GM18519 (cell line): ENCODE data around the gene PDPR.
"Not testable (repeated sequence)": the region's sequence is repeated elsewhere in the genome, so short reads cannot be mapped to it uniquely, and the experiment has no call there.

Experiments used
- ATAC-seq: cut with Tn5 transposase; IDR thresholded peaks from one replicate; pipeline ENCODE4 v1.9.1; 2021; ENCODE audit warnings: mild to moderate bottlenecking, moderate library complexity; ENCODE audit not compliant: unreplicated experiment, low FRiP score

PDPR gene

GRCh38 chr16:70159355-70160348 is 45.5 kb downstream of the PDPR start:
- ATAC-seq, result no peak

GRCh38 chr16:70160388-70160787 is 46.3 kb downstream of the PDPR start:
- no peak for ATAC-seq

GRCh38 chr16:70160821-70161220 is 46.7 kb downstream of the PDPR start:
- no peak for ATAC-seq

- ATAC-seq, result no peak
Measured at GRCh38 chr16:70161350-70161749, 47.2 kb downstream of the PDPR start.

GRCh38 chr16:70162041-70162451 is 47.9 kb downstream of the PDPR start:
- ATAC-seq, result no peak

- ATAC-seq, result no peak
Measured at GRCh38 chr16:70163596-70163995, 49.5 kb downstream of the PDPR start.

GRCh38 chr16:70166688-70167087 is 52.6 kb downstream of the PDPR start:
- ATAC-seq, result not testable (repeated sequence)

- not testable (repeated sequence) for ATAC-seq
Measured at GRCh38 chr16:70173212-70173837, 59.2 kb downstream of the PDPR start, which contains the start of gene CLEC18C. TSS of gene CLEC18C (plus strand) at chr16:70173787. CDS start at chr16:70174279, 492 bp downstream.

- ATAC-seq, result not testable (repeated sequence)
Measured at GRCh38 chr16:70173916-70174315, 59.8 kb downstream of the PDPR start.

GRCh38 chr16:70174387-70174932 is 60.3 kb downstream of the PDPR start:
- ATAC-seq, result not testable (repeated sequence)

GRCh38 chr16:70187858-70188607 is 73.9 kb downstream of the PDPR start:
- ATAC-seq, result not testable (repeated sequence)

- ATAC-seq, result not testable (repeated sequence)
Measured at GRCh38 chr16:70188608-70188915, 74.4 kb downstream of the PDPR start.

- not testable (repeated sequence) for ATAC-seq
Measured at GRCh38 chr16:70190574-70190973, 76.4 kb downstream of the PDPR start.

GRCh38 chr16:70196683-70197300 is 82.7 kb downstream of the PDPR start:
- ATAC-seq, result not testable (repeated sequence)

- not testable (repeated sequence) for ATAC-seq
Measured at GRCh38 chr16:70197611-70198010, 83.5 kb downstream of the PDPR start.

GRCh38 chr16:70198230-70198629 is 84.1 kb downstream of the PDPR start:
- ATAC-seq, result not testable (repeated sequence)

- ATAC-seq, result not testable (repeated sequence)
Measured at GRCh38 chr16:70198666-70199065, 84.5 kb downstream of the PDPR start.

GRCh38 chr16:70199170-70199569 is 85.0 kb downstream of the PDPR start:
- not testable (repeated sequence) for ATAC-seq

- not testable (repeated sequence) for ATAC-seq
Measured at GRCh38 chr16:70200063-70200462, 85.9 kb downstream of the PDPR start.

GRCh38 chr16:70203508-70203907 is 89.4 kb downstream of the PDPR start:
- not testable (repeated sequence) for ATAC-seq
